ENCODE measurements around the gene NUBPL.
"Not testable (repeated sequence)": the region's sequence is repeated elsewhere in the genome, so short reads cannot be mapped to it uniquely, and the experiment has no call there.

- TF ChIP-seq POLR2A, CTCF (IDR thresholded peaks at IDR 0.05): not testable (repeated sequence)
Measured at GRCh38 chr14:31856003-31856402, 294.8 kb downstream of the NUBPL start.

Data from adrenal gland (tissue), 5 donors.